ENCODE results near the gene SOCS2. TPM values are rescaled to one million over a fixed set of nuclear protein-coding genes. Genes with fewer than 3 reads are reported as not detected.
A peak's percentile ranks its signal among the peaks of the same experiment; 100 is the strongest.

Gene SOCS2
- total RNA-seq, 1 experiment from 2014 or later, result 86.0 TPM

DNA sequence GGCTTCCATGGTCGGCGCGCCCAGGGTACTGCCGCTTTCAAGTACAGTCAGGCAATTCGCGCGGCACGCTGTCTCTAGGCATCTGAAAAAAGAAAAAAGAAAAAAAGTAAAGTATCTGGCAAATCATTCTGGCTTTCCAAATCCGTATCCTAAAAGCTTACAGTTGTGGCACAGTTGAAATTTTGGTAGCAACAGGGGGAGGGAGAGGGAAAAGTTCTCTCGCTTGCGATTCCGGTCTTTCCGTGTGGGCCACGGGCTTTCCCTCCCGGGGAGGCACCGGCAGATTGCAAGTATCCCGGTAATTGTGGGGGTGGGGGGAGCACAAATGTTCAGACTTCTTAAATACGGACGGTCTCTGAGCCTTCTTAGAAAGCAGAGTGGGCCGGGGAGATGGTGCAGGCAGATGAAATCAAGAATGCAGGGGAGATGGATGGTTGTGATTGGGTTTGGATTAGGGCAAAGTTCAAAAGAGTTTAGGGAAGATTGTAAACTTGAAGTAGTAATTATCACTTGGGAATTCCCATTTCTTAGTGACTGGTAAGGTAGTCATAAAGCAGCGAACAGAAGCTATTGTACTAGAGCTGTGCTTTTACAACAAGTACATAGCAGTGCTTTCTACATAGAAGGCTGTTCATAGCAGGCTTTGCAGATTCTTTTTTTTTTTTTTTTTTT, 1.2 kb downstream of the SOCS2 start:
- DNase-seq, result peak; percentile 38
- H3K36me3 ChIP-seq (replicated peaks; ENCODE audit: control insufficient read depth, insufficient read depth, low read length), result no peaks in the 10 kb centered on the region
- H3K27me3 ChIP-seq (ENCODE audit: control insufficient read depth, insufficient read depth, low read length), result peaks cover 25% of the 10 kb centered on the region; the same call in 1 of the 2 replicates
- peak overlapping the region; percentile 88 for H3K4me3 ChIP-seq (ENCODE audit: insufficient read depth, low read depth, low read length)

DNA sequence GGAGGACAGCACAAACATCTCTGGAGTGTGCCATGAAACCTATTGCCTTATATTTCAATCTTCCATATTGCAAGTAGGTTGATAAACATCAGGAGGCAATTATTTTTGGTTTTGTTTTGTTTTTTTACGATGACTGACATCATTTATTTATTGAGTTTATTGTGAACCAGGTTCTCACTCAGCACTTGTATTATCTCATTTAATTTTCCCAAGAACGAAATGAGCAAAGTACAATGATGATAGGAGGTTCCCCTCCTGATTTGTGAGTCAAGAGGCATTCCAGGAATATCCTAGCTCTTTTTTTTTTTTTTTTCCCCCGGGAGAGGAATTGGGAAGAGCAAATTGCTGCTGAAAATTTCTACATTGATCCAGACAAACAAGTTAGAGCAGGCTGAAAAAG, 4.7 kb downstream of the SOCS2 start:
- H3K4me3 ChIP-seq (ENCODE audit: insufficient read depth, low read depth, low read length), result no peak overlapping the region
- no peaks in the 10 kb centered on the region for H3K36me3 ChIP-seq (replicated peaks; ENCODE audit: control insufficient read depth, insufficient read depth, low read length)
- H3K27me3 ChIP-seq (ENCODE audit: control insufficient read depth, insufficient read depth, low read length), result peaks cover 25% of the 10 kb centered on the region; the same call in 1 of the 2 replicates
- no peak for DNase-seq

DNA sequence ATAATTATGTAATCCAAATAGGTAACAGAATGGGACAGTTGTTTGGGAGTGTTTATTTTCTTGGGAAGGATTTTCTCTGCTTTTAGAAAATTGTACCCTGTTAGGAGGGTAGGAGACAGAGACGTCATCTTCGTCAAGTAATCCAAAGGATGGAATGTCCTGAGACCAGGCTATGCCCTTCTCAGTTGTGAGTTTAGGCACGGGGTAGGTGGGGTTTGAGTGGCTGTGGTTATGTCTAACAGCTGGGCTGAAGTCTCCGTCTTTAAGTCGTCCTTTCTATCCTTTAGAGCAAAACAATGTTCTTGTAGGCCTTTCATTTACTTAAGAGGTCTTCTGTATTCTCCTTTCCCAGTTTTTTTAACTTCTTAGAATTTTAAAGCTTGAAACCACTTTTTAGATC, 5.7 kb downstream of the SOCS2 start:
- no peak for DNase-seq
- Histone ChIP-seq H3K4me3 (ENCODE audit: insufficient read depth, low read depth, low read length) (no peak overlapping the region), H3K36me3 (replicated peaks; ENCODE audit: control insufficient read depth, insufficient read depth, low read length) (no peaks in the 10 kb centered on the region), H3K27me3 (ENCODE audit: control insufficient read depth, insufficient read depth, low read length) (peaks cover 15% of the 10 kb centered on the region; the same call in 1 of the 2 replicates)

DNA sequence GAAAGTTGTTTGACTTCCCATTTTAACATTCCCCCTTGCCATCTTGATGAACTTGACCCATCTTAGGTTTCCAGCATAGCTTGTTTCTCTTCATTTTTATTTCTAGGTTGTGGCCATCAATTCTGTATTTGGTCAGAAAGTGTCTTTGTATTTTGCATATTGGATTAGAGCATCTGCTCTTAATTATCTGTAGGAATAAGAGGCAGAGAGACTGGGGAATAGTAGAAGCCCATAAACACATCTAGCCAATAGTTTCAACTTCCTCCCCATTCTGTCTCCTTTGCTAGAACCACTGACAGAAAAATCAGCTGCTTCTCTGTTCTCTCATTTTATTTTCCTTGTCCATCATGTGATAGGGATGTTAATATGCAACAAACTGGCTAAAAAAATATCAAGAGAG, 8.2 kb downstream of the SOCS2 start:
- no peak for DNase-seq
- Histone ChIP-seq H3K36me3 (replicated peaks; ENCODE audit: control insufficient read depth, insufficient read depth, low read length) (no peaks in the 10 kb centered on the region), H3K27me3 (ENCODE audit: control insufficient read depth, insufficient read depth, low read length) (no peaks in the 10 kb centered on the region), H3K4me3 (ENCODE audit: insufficient read depth, low read depth, low read length) (no peak overlapping the region)

DNA sequence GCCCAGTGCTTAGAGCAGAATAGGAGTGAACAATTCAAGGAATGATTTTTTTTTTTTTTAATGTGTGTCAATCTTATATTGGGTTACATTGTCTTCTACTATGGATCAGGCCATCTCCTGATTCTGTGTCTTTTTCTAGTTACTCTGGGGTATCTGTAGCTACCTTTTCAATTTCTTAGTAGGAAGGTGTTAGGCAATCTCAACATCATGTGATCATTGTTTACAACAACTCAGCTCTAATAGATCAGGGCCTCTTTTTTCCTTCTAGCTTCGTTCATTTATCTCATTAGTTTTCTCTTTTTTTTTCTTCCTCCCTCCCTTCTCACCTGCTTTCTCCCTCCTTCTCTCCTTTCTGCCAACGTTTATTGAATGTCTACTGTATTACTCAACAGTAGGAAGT, 8.9 kb downstream of the SOCS2 start:
- DNase-seq, result no peak
- Histone ChIP-seq H3K27me3 (ENCODE audit: control insufficient read depth, insufficient read depth, low read length) (no peaks in the 10 kb centered on the region), H3K36me3 (replicated peaks; ENCODE audit: control insufficient read depth, insufficient read depth, low read length) (no peaks in the 10 kb centered on the region), H3K4me3 (ENCODE audit: insufficient read depth, low read depth, low read length) (no peak overlapping the region)

DNA sequence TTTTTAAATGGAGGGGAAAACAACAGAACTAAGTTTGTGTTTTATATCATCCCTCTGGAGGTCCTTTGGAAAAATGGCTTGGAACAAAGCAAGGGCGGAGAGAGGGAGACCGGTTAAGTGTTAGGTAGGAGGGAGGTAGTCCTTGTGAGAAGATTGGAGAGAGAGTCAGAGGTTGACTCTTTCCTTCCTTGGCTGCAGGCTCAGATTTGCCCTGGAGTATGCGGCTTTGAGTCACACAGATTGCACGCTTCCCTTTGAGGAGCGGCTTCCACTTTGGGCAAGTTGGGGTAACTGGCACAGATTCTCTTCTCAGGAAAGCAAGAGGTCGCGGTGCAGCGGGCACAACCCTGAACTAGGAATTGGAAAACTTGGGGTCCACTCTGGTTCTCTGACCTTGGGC, 9.9 kb downstream of the SOCS2 start:
- no peak for DNase-seq
- Histone ChIP-seq H3K36me3 (replicated peaks; ENCODE audit: control insufficient read depth, insufficient read depth, low read length) (no peaks in the 10 kb centered on the region), H3K27me3 (ENCODE audit: control insufficient read depth, insufficient read depth, low read length) (no peaks in the 10 kb centered on the region), H3K4me3 (ENCODE audit: insufficient read depth, low read depth, low read length) (no peak overlapping the region)

DNA sequence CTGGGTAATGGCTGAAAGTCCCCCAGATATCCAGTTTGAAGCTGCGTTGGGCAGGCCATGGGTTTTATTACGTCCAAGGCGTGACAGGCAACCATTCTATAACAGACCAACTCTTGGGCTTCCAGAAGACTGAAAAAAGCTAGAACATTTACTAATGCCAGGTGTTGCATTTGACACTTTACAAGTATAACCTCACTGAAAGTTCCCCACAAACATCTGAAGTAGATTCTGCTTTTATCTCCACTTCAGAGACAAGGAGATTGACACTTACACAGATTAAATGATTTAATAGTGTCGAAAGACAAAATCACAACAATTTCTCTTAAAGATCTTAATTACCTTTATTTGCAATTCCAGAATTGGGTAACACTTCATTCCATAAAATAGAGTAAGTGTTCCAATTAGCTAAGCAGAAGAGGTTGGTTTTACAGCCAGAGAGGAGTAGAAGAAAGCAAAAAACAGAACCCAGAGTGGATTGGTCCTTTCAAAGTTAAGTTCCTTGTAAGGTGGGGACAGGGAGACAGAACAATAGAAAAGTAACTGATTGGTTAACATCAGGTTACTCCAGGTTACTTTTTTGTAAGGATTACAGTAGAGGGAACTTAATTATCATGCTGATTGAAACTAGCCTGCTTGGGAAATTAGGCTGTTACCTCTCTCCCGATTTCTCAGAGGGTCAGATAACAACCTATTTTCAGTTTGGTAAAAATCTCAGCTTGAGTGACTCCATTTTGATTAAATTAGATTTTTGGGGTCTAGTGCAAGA, 11.3 kb downstream of the SOCS2 start:
- Histone ChIP-seq H3K36me3 (replicated peaks; ENCODE audit: control insufficient read depth, insufficient read depth, low read length) (no peaks in the 10 kb centered on the region), H3K4me3 (ENCODE audit: insufficient read depth, low read depth, low read length) (no peak overlapping the region)

DNA sequence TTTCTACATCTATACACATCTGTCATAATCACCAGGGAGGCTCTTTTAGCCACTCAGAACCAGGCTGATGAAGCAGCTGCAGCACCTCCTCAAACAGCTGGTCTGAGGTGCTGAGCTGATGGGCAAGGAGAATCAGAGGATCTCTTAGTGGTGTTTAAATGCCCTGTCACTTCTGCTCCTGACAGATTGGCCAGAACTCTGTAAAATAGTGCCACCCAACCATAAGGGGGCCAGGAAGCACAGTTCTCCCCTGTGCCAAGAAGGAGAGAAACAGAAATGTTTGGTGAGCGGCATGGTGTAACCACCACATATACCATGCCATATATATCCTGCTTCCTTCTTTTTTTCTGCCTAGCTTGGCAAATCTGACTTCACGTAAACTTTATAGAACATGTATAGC, 12.8 kb downstream of the SOCS2 start:
- no peak for DNase-seq
- H3K4me3 ChIP-seq (ENCODE audit: insufficient read depth, low read depth, low read length), result no peak overlapping the region
- H3K27me3 ChIP-seq (ENCODE audit: control insufficient read depth, insufficient read depth, low read length), result no peaks in the 10 kb centered on the region
- no peaks in the 10 kb centered on the region for H3K36me3 ChIP-seq (replicated peaks; ENCODE audit: control insufficient read depth, insufficient read depth, low read length)

More for the DNA sequence above, 11.3 kb downstream of the SOCS2 start:
- peak; percentile 41 for DNase-seq
- H3K27me3 ChIP-seq (ENCODE audit: control insufficient read depth, insufficient read depth, low read length), result no peaks in the 10 kb centered on the region

DNA sequence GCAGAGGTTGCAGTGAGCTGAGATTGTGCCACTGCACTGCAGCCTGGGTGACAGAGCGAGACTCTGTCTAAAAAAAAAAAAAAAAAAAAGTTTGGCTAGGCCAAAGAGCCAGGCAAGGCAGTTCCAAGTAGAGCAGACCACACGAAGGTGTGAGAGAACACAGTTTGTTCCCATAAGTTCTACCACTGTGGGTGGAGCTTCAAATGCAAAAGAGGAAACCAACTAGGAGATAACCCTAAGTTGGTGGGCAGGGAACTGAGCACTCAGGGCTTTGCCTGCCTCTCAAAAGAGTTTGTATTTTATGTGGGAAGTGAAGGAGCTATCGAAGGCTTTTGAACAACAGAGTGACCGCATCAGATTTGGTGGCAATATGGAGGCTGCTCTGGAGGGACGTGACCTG, 15.1 kb downstream of the SOCS2 start:
- Histone ChIP-seq H3K4me3 (ENCODE audit: insufficient read depth, low read depth, low read length) (no peak overlapping the region), H3K27me3 (ENCODE audit: control insufficient read depth, insufficient read depth, low read length) (no peaks in the 10 kb centered on the region), H3K36me3 (replicated peaks; ENCODE audit: control insufficient read depth, insufficient read depth, low read length) (no peaks in the 10 kb centered on the region)
- no peak for DNase-seq

DNA sequence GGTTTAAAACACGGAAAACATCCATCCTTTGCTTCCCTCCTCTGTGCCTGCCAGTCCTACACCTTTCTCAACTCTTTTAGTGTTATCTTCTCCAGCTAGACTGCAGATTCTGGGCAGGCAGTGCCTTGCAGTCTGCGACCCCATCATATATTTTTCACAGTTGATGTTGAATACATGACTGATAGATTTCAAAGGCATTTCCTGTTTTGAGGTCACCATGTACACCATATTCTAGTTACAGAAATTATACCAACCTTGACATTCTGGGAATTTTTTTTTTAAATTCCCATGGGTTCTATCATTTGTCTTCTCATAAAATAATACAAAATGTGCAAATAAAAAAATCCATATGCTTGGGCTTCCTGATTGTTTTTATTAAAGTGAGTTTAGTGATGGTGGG, 16.6 kb downstream of the SOCS2 start:
- no peaks in the 10 kb centered on the region for H3K36me3 ChIP-seq (replicated peaks; ENCODE audit: control insufficient read depth, insufficient read depth, low read length)
- no peak overlapping the region for H3K4me3 ChIP-seq (ENCODE audit: insufficient read depth, low read depth, low read length)
- no peaks in the 10 kb centered on the region for H3K27me3 ChIP-seq (ENCODE audit: control insufficient read depth, insufficient read depth, low read length)
- no peak for DNase-seq

DNA sequence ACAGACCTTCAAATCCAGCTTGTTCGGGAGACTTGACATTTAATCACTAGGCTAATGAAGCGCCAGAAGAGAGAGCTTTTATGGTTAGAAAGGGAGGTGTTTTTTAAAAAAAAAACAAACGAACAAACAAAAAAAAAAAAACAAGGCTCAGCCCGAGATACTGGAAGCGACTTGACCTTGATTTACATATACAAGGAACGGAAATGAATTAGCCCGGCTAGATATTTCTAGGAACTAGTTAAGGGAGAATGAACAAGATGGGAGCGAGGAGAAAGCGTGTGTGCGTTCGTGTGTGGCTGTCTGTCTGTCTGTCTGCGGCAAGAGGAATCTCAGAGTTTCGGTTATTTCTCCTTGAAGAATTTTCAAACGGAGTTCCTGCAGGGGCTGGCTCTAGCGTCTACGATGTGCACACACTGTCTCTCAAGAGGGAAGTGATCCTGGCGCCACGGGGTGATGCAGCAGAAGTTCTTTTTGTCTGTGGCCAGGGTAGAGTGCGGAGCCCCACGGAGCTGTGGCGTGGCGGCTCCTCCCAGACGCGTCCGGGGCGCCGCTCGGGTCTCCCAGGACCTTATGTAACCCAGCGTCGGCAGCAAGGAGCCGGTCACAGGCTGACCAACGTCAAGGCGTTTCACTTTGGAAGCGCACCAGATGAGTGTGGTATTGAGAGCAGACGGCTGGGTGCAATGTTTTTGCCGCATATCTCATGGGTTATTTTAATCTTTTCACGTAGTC, 18.8 kb downstream of the SOCS2 start:
- H3K36me3 ChIP-seq (replicated peaks; ENCODE audit: control insufficient read depth, insufficient read depth, low read length), result no peaks in the 10 kb centered on the region
- H3K27me3 ChIP-seq (ENCODE audit: control insufficient read depth, insufficient read depth, low read length), result no peaks in the 10 kb centered on the region
- DNase-seq, result peak; percentile 59
- H3K4me3 ChIP-seq (ENCODE audit: insufficient read depth, low read depth, low read length), result peak overlapping the region; percentile 56

DNA sequence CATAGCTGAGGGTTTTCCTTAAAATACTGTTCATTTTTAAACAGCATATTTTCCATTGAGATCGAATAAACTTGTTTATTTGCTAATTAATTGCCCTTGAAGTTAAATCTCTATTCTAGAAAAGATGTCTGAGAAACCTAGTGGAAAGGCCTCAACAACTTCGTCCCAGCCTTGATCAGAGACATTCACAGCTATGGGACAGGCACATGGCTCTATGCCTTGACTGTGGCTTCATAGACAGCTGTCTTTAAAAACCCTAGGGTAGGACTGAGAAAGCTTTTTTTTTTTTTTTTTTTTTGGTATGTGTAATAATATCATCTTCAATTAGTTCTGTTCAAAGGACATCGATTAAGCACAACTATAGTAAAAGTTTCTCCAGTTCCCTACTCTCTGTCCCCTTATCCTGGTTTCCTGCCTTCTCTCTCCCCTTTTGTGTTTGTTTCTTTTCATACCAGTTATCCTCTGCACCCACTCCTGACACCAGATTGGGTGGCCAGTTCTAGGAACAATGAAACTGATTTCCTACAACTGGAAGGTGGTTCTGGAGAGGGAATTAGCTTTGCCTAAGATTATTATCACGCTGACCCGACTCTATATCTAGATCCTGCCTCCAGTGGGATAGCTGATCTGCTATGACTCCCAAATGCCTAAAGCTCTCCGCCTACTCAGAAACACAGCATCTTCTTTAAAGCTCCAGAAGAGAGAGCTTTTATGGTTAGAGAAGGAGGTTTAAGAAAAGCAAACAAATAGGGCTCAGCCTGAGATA, 20.3 kb downstream of the SOCS2 start:
- H3K36me3 ChIP-seq (replicated peaks; ENCODE audit: control insufficient read depth, insufficient read depth, low read length), result no peaks in the 10 kb centered on the region
- no peaks in the 10 kb centered on the region for H3K27me3 ChIP-seq (ENCODE audit: control insufficient read depth, insufficient read depth, low read length)
- DNase-seq, result no peak
- no peak overlapping the region for H3K4me3 ChIP-seq (ENCODE audit: insufficient read depth, low read depth, low read length)

DNA sequence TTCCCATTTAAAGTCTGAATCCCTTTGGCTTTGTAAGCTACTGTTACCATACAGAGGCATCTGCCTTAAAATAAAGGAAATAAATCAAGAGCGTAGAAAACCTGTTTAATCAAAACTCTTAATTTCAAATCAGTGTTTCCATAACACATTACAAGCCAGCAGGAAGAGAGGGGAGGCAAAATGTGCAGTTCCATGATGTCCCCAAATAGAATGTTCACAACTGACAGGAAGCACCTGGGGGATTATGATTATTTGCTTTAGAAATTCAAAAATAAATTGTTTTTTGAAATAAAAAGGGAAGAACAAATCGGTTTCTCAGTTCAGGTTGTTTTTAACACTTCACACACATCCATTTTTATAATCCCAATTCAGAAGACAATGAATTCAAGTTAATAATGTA, 21.4 kb downstream of the SOCS2 start:
- Histone ChIP-seq H3K27me3 (ENCODE audit: control insufficient read depth, insufficient read depth, low read length) (no peaks in the 10 kb centered on the region), H3K36me3 (replicated peaks; ENCODE audit: control insufficient read depth, insufficient read depth, low read length) (no peaks in the 10 kb centered on the region), H3K4me3 (ENCODE audit: insufficient read depth, low read depth, low read length) (no peak overlapping the region)
- no peak for DNase-seq

DNA sequence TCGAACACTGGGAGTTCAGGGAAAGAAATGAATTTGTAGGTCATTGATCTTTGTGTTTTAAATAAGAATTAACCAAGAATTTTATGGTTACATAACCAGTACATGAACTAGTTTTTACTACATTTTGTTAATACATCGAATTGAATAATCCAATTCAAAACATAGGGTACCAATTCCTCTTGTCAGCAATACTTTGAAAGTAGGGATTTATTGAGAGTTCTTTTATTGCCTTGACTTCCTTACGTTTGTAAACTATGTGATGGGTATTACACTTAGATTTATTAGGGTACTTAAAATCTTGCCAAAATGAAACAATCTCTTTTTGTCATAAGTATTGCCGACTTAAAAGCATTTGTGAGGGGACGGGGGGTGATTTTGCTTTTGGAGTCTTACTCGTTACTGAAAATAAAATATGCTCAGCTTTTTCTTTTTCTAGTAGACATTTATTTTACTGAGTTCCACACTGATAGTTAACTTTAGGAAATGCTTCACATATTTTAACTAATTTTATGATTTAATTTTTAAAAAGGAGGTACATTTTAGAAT, 22.4 kb downstream of the SOCS2 start:
- Histone ChIP-seq H3K36me3 (replicated peaks; ENCODE audit: control insufficient read depth, insufficient read depth, low read length) (no peaks in the 10 kb centered on the region), H3K27me3 (ENCODE audit: control insufficient read depth, insufficient read depth, low read length) (no peaks in the 10 kb centered on the region)
- DNase-seq, result no peak

More for the DNA sequence above, 22.4 kb downstream of the SOCS2 start:
- H3K4me3 ChIP-seq (ENCODE audit: insufficient read depth, low read depth, low read length), result no peak overlapping the region

Data from H7 (cell line).